ENCODE results near the gene RPRML. TPM values are rescaled to one million over a fixed set of nuclear protein-coding genes. Genes with fewer than 3 reads are reported as not detected.
"Not testable (repeated sequence)": the region's sequence is repeated elsewhere in the genome, so short reads cannot be mapped to it uniquely, and the experiment has no call there.

Gene RPRML
- total and polyA plus RNA-seq, 2 experiments from 2014 or later, result not detected

DNA sequence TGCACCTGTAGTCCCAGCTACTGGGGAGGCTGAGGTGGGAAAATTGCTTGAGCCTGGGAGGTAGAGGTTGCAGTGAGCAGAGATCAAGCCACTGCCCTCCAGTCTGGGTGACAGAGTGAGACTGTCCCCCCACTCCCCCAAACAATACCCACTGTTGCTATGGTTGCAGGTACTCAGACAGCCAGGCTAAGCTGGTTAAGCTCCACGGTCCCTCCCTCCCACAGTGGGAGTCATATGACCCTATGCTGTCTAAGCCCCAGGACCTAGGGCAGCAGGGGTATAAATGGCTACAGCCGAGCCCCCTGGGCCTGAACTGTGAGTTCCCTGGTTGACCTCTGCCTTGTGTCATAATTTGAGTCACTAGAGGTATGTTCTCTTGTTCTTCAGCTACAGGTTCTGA lies 15.9 kb upstream of the RPRML start:
- H3K79me2 ChIP-seq, result no peaks in the 10 kb centered on the region
- no peak for DNase-seq (ENCODE audit: low spot score)
- H3K9me3 ChIP-seq (ENCODE audit: low read depth), result no peaks in the 10 kb centered on the region
- H2AFZ ChIP-seq, result no peak overlapping the region
- TF ChIP-seq EZH2phosphoT487 (IDR thresholded peaks at IDR 0.05; ENCODE audit: low read depth, severe bottlenecking, unreplicated experiment), result no peak
- no peak for TF ChIP-seq EZH2 (IDR thresholded peaks at IDR 0.05; ENCODE audit: borderline replicate concordance)
- TF ChIP-seq, protein P1, sequence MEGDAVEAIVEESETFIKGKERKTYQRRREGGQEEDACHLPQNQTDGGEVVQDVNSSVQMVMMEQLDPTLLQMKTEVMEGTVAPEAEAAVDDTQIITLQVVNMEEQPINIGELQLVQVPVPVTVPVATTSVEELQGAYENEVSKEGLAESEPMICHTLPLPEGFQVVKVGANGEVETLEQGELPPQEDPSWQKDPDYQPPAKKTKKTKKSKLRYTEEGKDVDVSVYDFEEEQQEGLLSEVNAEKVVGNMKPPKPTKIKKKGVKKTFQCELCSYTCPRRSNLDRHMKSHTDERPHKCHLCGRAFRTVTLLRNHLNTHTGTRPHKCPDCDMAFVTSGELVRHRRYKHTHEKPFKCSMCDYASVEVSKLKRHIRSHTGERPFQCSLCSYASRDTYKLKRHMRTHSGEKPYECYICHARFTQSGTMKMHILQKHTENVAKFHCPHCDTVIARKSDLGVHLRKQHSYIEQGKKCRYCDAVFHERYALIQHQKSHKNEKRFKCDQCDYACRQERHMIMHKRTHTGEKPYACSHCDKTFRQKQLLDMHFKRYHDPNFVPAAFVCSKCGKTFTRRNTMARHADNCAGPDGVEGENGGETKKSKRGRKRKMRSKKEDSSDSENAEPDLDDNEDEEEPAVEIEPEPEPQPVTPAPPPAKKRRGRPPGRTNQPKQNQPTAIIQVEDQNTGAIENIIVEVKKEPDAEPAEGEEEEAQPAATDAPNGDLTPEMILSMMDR (IDR thresholded peaks at IDR 0.05; ENCODE audit: poor library complexity), result no peak
- no peak overlapping the region for H3K4me3 ChIP-seq
- whole genome bisulfite sequencing (ENCODE audit: low lambda C conversion rate, missing lambda C conversion rate), result 70% methylated on average over 2 of the region's 2 CpGs
- H3K9me2 ChIP-seq (replicated peaks; ENCODE audit: insufficient read depth), result no peaks in the 10 kb centered on the region
- no peaks in the 10 kb centered on the region for H4K20me1 ChIP-seq (ENCODE audit: insufficient read depth, poor library complexity, severe bottlenecking)
- no peaks in the 10 kb centered on the region for H3K36me3 ChIP-seq (replicated peaks; ENCODE audit: insufficient read depth, low read depth)
- H3K27ac ChIP-seq, result no peak overlapping the region
- H3K27me3 ChIP-seq, result no peaks in the 10 kb centered on the region
- H3K4me1 ChIP-seq (ENCODE audit: insufficient read depth), result no peaks in the 10 kb centered on the region
- H3K4me2 ChIP-seq, result no peak overlapping the region

DNA sequence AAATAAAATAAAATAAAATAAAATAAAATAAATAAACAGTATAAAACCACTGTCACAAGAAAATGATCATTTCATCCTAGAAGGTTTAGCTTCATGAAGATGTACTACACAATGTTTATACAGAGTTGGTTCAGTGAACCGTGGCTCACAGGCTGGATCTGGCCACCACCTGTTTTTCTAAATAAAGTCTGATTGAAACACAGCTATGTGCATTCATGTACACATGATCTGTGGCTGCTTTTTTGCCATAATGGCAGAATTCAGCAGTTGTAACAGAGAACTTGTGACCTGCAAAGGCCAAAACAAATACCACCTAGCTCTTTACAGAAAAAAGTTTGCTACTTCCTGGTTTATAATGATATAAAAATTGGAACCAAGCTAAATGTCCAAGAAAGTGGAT lies 12.6 kb upstream of the RPRML start:
- Histone ChIP-seq H2AFZ (no peak overlapping the region), H4K20me1 (ENCODE audit: insufficient read depth, poor library complexity, severe bottlenecking) (no peaks in the 10 kb centered on the region), H3K27ac (no peak overlapping the region), H3K79me2 (no peaks in the 10 kb centered on the region), H3K9me3 (ENCODE audit: low read depth) (no peaks in the 10 kb centered on the region), H3K4me1 (ENCODE audit: insufficient read depth) (no peaks in the 10 kb centered on the region), H3K9me2 (replicated peaks; ENCODE audit: insufficient read depth) (no peaks in the 10 kb centered on the region), H3K36me3 (replicated peaks; ENCODE audit: insufficient read depth, low read depth) (no peaks in the 10 kb centered on the region), H3K4me3 (no peak overlapping the region), H3K4me2 (no peak overlapping the region), H3K27me3 (peaks cover 14% of the 10 kb centered on the region)
- TF ChIP-seq, protein P1 (IDR thresholded peaks at IDR 0.05; ENCODE audit: poor library complexity), result no peak
- TF ChIP-seq EZH2phosphoT487 (IDR thresholded peaks at IDR 0.05; ENCODE audit: low read depth, severe bottlenecking, unreplicated experiment) (no peak), EZH2 (IDR thresholded peaks at IDR 0.05; ENCODE audit: borderline replicate concordance) (no peak)
- 57% methylated on average over 1 of the region's 1 CpG for WGBS (ENCODE audit: low lambda C conversion rate, missing lambda C conversion rate)
- no peak for DNase-seq (ENCODE audit: low spot score)

- Histone ChIP-seq H3K4me2 (no peak overlapping the region), H3K79me2 (no peaks in the 10 kb centered on the region), H3K36me3 (replicated peaks; ENCODE audit: insufficient read depth, low read depth) (no peaks in the 10 kb centered on the region), H3K27me3 (peaks cover 14% of the 10 kb centered on the region), H3K9me2 (replicated peaks; ENCODE audit: insufficient read depth) (no peaks in the 10 kb centered on the region), H3K4me3 (no peak overlapping the region), H3K27ac (no peak overlapping the region), H3K4me1 (ENCODE audit: insufficient read depth) (no peaks in the 10 kb centered on the region), H4K20me1 (ENCODE audit: insufficient read depth, poor library complexity, severe bottlenecking) (no peaks in the 10 kb centered on the region), H3K9me3 (ENCODE audit: low read depth) (no peaks in the 10 kb centered on the region), H2AFZ (no peak overlapping the region)
- no peak for DNase-seq (ENCODE audit: low spot score)
- TF ChIP-seq, protein P1 (IDR thresholded peaks at IDR 0.05; ENCODE audit: poor library complexity), result no peak
- TF ChIP-seq EZH2phosphoT487 (IDR thresholded peaks at IDR 0.05; ENCODE audit: low read depth, severe bottlenecking, unreplicated experiment), result no peak
- no peak for TF ChIP-seq EZH2 (IDR thresholded peaks at IDR 0.05; ENCODE audit: borderline replicate concordance)
- WGBS (ENCODE audit: low lambda C conversion rate, missing lambda C conversion rate), result 58% methylated on average over 11 of the region's 11 CpGs
These were observed 10.8 kb upstream of the RPRML start for GRCh38 chr17:46989637-46990431.

DNA sequence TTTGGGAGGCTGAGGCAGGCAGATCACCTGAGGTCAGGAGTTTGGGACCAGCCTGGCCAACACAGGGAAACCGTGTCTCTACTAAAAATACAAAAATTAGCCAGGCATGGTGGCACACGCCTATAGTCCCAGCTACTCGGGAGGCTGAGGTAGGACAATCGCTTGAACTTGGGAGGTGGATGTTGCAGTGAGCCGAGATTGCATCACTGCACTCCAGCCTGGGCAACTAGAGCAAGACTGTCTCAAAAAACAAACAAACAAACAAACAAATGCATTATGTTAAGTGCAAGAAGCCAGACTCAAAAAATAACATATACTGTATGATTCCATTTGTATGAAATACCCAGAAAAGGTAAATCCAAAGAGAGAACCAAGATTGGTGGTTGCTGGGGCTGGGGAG lies 8.9 kb upstream of the RPRML start:
- H3K27ac ChIP-seq; H3K36me3 ChIP-seq (replicated peaks; ENCODE audit: insufficient read depth, low read depth); H2AFZ ChIP-seq; DNase-seq (ENCODE audit: low spot score); H3K9me3 ChIP-seq (ENCODE audit: low read depth); H3K9me2 ChIP-seq (replicated peaks; ENCODE audit: insufficient read depth); H3K4me3 ChIP-seq; H3K79me2 ChIP-seq; H3K4me2 ChIP-seq; H3K4me1 ChIP-seq (ENCODE audit: insufficient read depth); H4K20me1 ChIP-seq (ENCODE audit: insufficient read depth, poor library complexity, severe bottlenecking): not testable (repeated sequence)
- H3K27me3 ChIP-seq, result peaks cover 14% of the 10 kb centered on the region
- 83% methylated on average over 5 of the region's 5 CpGs for WGBS (ENCODE audit: low lambda C conversion rate, missing lambda C conversion rate)

Data from hepatocyte (in vitro differentiated cells).